Right lobe of liver (tissue), 4 donors: ENCODE results near the gene LDLRAD4.

Experiments
- POLR2A ChIP-seq: fragments of 450-650 bp; IDR thresholded peaks from one replicate; pipeline ENCODE4 v1.6.1; 2017; ENCODE audit warnings: antibody characterized with exemption, mild to moderate bottlenecking
- TF ChIP-seq, protein P1 (sequence below), 4 donors: fragments of 200-600 bp in 3 of 4; fragments of 450-650 bp in 1 of 4; IDR thresholded peaks; one replicate each; pipeline versions ENCODE4 v1.5.1 to v1.8.0; 2016 to 2022; ENCODE audit warnings: antibody characterized with exemption in 4 of 4, mild to moderate bottlenecking in 2 of 4
- donor health status: DM: no; HTN: no; CAD: no.
- donor health status: DM: no; HTN: no; CAD: no.
- donor health status: DM: no; HTN: yes; CAD: no.

DNA sequence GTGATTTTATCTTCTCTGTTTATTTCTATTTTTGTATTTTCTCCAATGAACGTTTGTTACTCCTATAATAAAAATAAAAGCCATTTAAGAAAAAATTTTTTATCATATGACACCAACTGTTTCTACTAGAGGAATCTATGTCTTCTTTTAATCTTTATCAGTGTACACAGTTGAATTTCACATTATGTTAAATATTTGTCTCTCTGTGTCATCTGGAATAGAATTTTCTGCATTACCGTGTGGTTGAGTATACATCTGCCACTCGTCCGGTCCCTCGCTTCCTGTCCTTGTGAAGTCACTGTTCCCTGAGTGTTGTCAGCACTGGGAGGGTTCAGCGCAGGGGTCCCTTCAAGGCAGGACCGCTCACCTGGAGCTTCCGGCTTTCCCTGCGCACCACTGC lies 99.2 kb downstream of the LDLRAD4 start:
- TF ChIP-seq, protein P1, sequence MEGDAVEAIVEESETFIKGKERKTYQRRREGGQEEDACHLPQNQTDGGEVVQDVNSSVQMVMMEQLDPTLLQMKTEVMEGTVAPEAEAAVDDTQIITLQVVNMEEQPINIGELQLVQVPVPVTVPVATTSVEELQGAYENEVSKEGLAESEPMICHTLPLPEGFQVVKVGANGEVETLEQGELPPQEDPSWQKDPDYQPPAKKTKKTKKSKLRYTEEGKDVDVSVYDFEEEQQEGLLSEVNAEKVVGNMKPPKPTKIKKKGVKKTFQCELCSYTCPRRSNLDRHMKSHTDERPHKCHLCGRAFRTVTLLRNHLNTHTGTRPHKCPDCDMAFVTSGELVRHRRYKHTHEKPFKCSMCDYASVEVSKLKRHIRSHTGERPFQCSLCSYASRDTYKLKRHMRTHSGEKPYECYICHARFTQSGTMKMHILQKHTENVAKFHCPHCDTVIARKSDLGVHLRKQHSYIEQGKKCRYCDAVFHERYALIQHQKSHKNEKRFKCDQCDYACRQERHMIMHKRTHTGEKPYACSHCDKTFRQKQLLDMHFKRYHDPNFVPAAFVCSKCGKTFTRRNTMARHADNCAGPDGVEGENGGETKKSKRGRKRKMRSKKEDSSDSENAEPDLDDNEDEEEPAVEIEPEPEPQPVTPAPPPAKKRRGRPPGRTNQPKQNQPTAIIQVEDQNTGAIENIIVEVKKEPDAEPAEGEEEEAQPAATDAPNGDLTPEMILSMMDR (IDR thresholded peaks at IDR 0.05), result no peak
- TF ChIP-seq POLR2A, result no peak
